Thyroid gland (tissue), 4 donors: ENCODE data around the gene JRKL.
A peak's percentile ranks its signal among the peaks of the same experiment; 100 is the strongest.

Experiments
- POLR2A ChIP-seq, 2 donors: fragments of 450-650 bp; IDR thresholded peaks; one replicate each; pipeline ENCODE4 v1.6.1; 2017; ENCODE audit warnings: antibody characterized with exemption in 2 of 2, mild to moderate bottlenecking in 2 of 2, moderate library complexity in 1 of 2
- TF ChIP-seq, protein P1 (sequence below), 6 experiments: fragments of 200-600 bp in 3 of 6; fragments of 450-650 bp in 3 of 6; sonication (generic) in 3 of 6; IDR thresholded peaks; one replicate each; pipeline ENCODE4 v1.5.1; 2016 to 2019; ENCODE audit warnings: antibody characterized with exemption in 6 of 6, mild to moderate bottlenecking in 2 of 6, inconsistent platforms in 1 of 6, moderate library complexity in 1 of 6

DNA sequence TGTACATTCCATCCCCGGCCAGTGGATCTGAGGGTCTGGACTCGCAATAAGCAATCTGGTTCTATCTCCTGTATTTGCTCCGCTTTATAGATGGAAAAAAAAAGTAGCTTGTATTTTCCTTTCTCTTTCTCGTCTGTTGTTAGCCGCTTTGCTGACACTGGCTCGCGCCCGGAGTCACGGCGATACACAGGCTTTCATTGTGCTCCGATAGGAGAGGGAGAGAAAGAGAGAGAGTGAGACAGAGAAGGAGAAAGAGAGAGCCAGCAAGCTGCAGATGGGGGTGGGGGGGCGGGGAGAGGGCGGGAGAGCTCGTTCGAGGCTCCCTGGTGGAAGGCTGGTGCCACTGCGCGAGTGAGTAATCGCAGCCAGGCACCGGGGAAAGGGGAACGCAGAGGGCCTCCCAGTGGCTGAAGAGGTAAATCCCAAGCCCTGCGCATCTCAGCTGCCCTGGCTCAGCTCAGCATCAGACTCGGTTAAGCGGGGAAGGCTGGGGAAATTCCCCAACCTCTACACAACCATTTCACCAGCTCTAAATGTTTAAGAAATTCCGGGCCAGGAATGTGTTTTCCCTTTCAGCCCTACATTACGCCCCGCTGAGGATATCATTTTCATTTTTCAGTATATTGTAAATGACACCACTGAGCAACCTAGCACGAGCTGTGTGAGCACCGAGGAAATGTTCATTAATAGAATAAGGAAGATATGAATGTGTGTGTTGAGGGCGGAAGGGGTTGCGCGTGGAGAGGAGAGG is 46.7 kb upstream of the JRKL start, which contains the start of gene MAML2:
- peak in 1 of 2 donors; percentile 56 for TF ChIP-seq POLR2A (IDR thresholded peaks at IDR 0.05)
- TF ChIP-seq, protein P1, sequence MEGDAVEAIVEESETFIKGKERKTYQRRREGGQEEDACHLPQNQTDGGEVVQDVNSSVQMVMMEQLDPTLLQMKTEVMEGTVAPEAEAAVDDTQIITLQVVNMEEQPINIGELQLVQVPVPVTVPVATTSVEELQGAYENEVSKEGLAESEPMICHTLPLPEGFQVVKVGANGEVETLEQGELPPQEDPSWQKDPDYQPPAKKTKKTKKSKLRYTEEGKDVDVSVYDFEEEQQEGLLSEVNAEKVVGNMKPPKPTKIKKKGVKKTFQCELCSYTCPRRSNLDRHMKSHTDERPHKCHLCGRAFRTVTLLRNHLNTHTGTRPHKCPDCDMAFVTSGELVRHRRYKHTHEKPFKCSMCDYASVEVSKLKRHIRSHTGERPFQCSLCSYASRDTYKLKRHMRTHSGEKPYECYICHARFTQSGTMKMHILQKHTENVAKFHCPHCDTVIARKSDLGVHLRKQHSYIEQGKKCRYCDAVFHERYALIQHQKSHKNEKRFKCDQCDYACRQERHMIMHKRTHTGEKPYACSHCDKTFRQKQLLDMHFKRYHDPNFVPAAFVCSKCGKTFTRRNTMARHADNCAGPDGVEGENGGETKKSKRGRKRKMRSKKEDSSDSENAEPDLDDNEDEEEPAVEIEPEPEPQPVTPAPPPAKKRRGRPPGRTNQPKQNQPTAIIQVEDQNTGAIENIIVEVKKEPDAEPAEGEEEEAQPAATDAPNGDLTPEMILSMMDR (IDR thresholded peaks at IDR 0.05), result peak; percentile 77 to 99 (median 94)
